Osteoblast (primary cell): Measurements from ENCODE around the gene LHFPL2. TPM values are rescaled to one million over a fixed set of nuclear protein-coding genes. Genes with fewer than 3 reads are reported as not detected.
A peak's percentile ranks its signal among the peaks of the same experiment; 100 is the strongest.

ENCODE experiments used
- DNase-seq: peaks from one replicate; pipeline ENCODE4 v3.0.0; 2011; ENCODE audit warnings: low spot score, mixed read lengths; ENCODE audit not compliant: insufficient read length; ENCODE audit errors: missing footprints
- H2AFZ ChIP-seq: 2 replicates; pipeline ENCODE4 v1.6.0; 2011; ENCODE audit warnings: mild to moderate bottlenecking, low read length
- H3K27ac ChIP-seq: 2 replicates; pipeline ENCODE4 v1.5.1; 2011; ENCODE audit warnings: mild to moderate bottlenecking, low read depth, low read length, moderate library complexity
- H3K27me3 ChIP-seq: 2 replicates; pipeline ENCODE4 v1.6.0; 2012; ENCODE audit warnings: mild to moderate bottlenecking, control low read depth, inconsistent platforms, low read length, moderate library complexity; ENCODE audit not compliant: insufficient read depth
- H3K36me3 ChIP-seq: 2 replicates; pipeline ENCODE4 v1.5.1; 2011; ENCODE audit warnings: mild to moderate bottlenecking, low read length, control low read depth, moderate library complexity; ENCODE audit not compliant: insufficient read depth
- H3K4me1 ChIP-seq: 2 replicates; pipeline ENCODE4 v1.5.1; 2011; ENCODE audit warnings: mild to moderate bottlenecking, low read length, control low read depth, moderate library complexity; ENCODE audit not compliant: insufficient read depth
- H3K4me2 ChIP-seq: 2 replicates; pipeline ENCODE4 v1.6.0; 2011; ENCODE audit warnings: mild to moderate bottlenecking, low read length; ENCODE audit not compliant: insufficient read depth
- H3K4me3 ChIP-seq: fragments of 200-600 bp; sonication (generic); 3 replicates; pipeline ENCODE4 v1.5.1; 2012; ENCODE audit warnings: mild to moderate bottlenecking, low read length, inconsistent platforms; ENCODE audit not compliant: insufficient read depth
- H3K79me2 ChIP-seq: 2 replicates; pipeline ENCODE4 v1.6.0; 2012; ENCODE audit warnings: mild to moderate bottlenecking, low read length, control low read depth, inconsistent platforms; ENCODE audit not compliant: insufficient read depth
- H3K9me3 ChIP-seq: 2 replicates; pipeline ENCODE4 v1.5.1; 2011; ENCODE audit warnings: low read depth, low read length, control low read depth
- H4K20me1 ChIP-seq: 2 replicates; pipeline ENCODE4 v1.6.0; 2012; ENCODE audit warnings: mild to moderate bottlenecking, low read length, control low read depth; ENCODE audit not compliant: insufficient read depth
- CTCF ChIP-seq: IDR thresholded peaks from 2 replicates; pipeline ENCODE4 v1.5.1; 2011; ENCODE audit warnings: mild to moderate bottlenecking, low read depth, low read length, moderate library complexity; ENCODE audit errors: extremely low read depth
- total RNA-seq: library from RNA; depleted of rRNA; stranded (reverse); fragments of >200 nt; gene quantifications from 2 replicates; pipeline ENCODE4 v1.2.3, GENCODE V29; 2012

LHFPL2 gene
- total RNA-seq, 1 donor: 64.4 TPM

- Histone ChIP-seq H3K4me2 (no peak overlapping the region), H2AFZ (no peak overlapping the region), H3K4me1 (peaks cover 13% of the 10 kb centered on the region), H3K9me3 (no peaks in the 10 kb centered on the region), H4K20me1 (peaks cover 4% of the 10 kb centered on the region), H3K79me2 (peaks cover 71% of the 10 kb centered on the region), H3K27me3 (no peaks in the 10 kb centered on the region), H3K4me3 (no peak overlapping the region), H3K27ac (peak overlapping the region; percentile 17), H3K36me3 (no peaks in the 10 kb centered on the region)
- DNase-seq: no peak
- TF ChIP-seq CTCF: no peak
These were observed 108.1 kb downstream of the LHFPL2 start for GRCh38 chr5:78540335-78541085.

- Histone ChIP-seq H3K4me3 (no peak overlapping the region), H3K36me3 (no peaks in the 10 kb centered on the region), H3K4me2 (no peak overlapping the region), H3K27me3 (no peaks in the 10 kb centered on the region), H4K20me1 (no peaks in the 10 kb centered on the region), H2AFZ (no peak overlapping the region), H3K27ac (no peak overlapping the region), H3K79me2 (peaks cover 64% of the 10 kb centered on the region), H3K4me1 (peaks cover 18% of the 10 kb centered on the region), H3K9me3 (no peaks in the 10 kb centered on the region)
- no peak for TF ChIP-seq CTCF
- no peak for DNase-seq
These were observed 110.2 kb downstream of the LHFPL2 start for GRCh38 chr5:78538240-78538850.

GRCh38 chr5:78537821-78538220, 110.8 kb downstream of the LHFPL2 start:
- Histone ChIP-seq H3K36me3 (no peaks in the 10 kb centered on the region), H3K9me3 (no peaks in the 10 kb centered on the region), H4K20me1 (no peaks in the 10 kb centered on the region), H3K27ac (no peak overlapping the region), H2AFZ (no peak overlapping the region), H3K4me2 (no peak overlapping the region), H3K4me1 (peaks cover 18% of the 10 kb centered on the region), H3K27me3 (no peaks in the 10 kb centered on the region), H3K4me3 (no peak overlapping the region), H3K79me2 (peaks cover 66% of the 10 kb centered on the region)
- TF ChIP-seq CTCF: peak; percentile 79
- DNase-seq: peak; percentile 69

GRCh38 chr5:78537411-78537810, 111.2 kb downstream of the LHFPL2 start:
- Histone ChIP-seq H3K27ac (peak overlapping the region; percentile 3), H4K20me1 (no peaks in the 10 kb centered on the region), H3K4me2 (no peak overlapping the region), H3K9me3 (no peaks in the 10 kb centered on the region), H2AFZ (no peak overlapping the region), H3K79me2 (peaks cover 67% of the 10 kb centered on the region), H3K4me1 (peaks cover 18% of the 10 kb centered on the region), H3K36me3 (no peaks in the 10 kb centered on the region), H3K27me3 (no peaks in the 10 kb centered on the region), H3K4me3 (no peak overlapping the region)
- no peak for TF ChIP-seq CTCF
- DNase-seq: no peak
